Measurements from ENCODE around the gene SBNO1.
"Not testable (repeated sequence)": the region's sequence is repeated elsewhere in the genome, so short reads cannot be mapped to it uniquely, and the experiment has no call there.

Gene SBNO1

GRCh38 chr12:123364532-123365024 lies at the start of gene SBNO1:
TSS of gene SBNO1 (minus strand) at chr12:123364847. CDS start at chr12:123350441, 14,406 bp downstream.
- peaks cover 5% of the 10 kb centered on the region for H3K4me1 ChIP-seq (ENCODE audit: control insufficient read depth, insufficient read depth, low read length)
- peak within 1 kb of the TSS; percentile 90 for H3K4me3 ChIP-seq (ENCODE audit: low read depth, low read length)
- peaks cover 4% of the 10 kb centered on the region for H3K36me3 ChIP-seq (ENCODE audit: control insufficient read depth, insufficient read depth, low read length)
- no peaks in the 10 kb centered on the region for H3K27me3 ChIP-seq (ENCODE audit: control insufficient read depth, insufficient read depth, low read length)
- no peaks in the 10 kb centered on the region for H3K9me3 ChIP-seq (ENCODE audit: control insufficient read depth, insufficient read depth, low read length)
- H3K9ac ChIP-seq (ENCODE audit: low read depth, low read length) = peak within 1 kb of the TSS; percentile 97

- no peaks in the 10 kb centered on the region for H3K4me1 ChIP-seq (ENCODE audit: control insufficient read depth, insufficient read depth, low read length)
- no peak overlapping the region for H3K9ac ChIP-seq (ENCODE audit: low read depth, low read length)
- no peaks in the 10 kb centered on the region for H3K9me3 ChIP-seq (ENCODE audit: control insufficient read depth, insufficient read depth, low read length)
- no peak overlapping the region for H3K4me3 ChIP-seq (ENCODE audit: low read depth, low read length)
- H3K36me3 ChIP-seq (ENCODE audit: control insufficient read depth, insufficient read depth, low read length) = peaks cover 13% of the 10 kb centered on the region
- H3K27me3 ChIP-seq (ENCODE audit: control insufficient read depth, insufficient read depth, low read length) = no peaks in the 10 kb centered on the region
Observed at GRCh38 chr12:123410041-123410412, 45.4 kb upstream of the SBNO1 start.

DNA sequence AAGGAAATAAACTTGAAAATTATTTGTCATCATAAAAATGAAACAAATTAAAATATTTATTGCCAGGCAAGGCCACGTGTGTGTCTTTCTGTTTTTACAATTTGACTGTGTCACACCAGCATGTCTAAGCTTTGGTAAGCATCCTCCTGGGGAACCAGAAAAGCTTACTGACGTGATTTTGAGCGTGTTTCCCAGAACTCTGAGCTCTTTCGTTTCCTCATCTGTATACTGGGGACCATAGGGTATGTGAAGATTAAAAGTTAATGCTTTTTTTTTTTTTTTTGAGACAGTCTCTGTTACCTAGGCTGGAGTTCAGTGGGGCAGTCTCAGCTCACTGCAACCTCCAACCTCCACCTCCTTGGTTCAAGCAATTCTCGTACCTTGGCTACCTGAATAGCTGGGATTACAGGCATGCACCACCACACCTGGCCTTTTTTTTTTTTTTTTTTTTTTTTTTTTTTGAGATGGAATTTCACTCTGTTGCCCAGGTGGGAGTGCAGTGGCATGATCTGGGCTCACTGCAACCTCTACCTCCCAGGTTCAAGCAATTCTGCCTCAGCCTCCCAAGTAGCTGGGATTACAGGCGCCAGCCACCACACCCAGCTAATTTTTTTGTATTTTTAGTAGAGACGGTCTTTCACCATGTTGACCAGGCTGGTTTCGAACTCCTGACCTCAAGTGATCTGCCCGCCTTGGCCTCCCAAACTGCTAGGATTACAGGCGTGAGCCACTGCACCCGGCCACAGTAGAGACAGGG lies 44.8 kb upstream of the SBNO1 start:
- H3K27me3 ChIP-seq (ENCODE audit: control insufficient read depth, insufficient read depth, low read length); H3K9ac ChIP-seq (ENCODE audit: low read depth, low read length); H3K9me3 ChIP-seq (ENCODE audit: control insufficient read depth, insufficient read depth, low read length); H3K4me3 ChIP-seq (ENCODE audit: low read depth, low read length); H3K4me1 ChIP-seq (ENCODE audit: control insufficient read depth, insufficient read depth, low read length): not testable (repeated sequence)
- H3K36me3 ChIP-seq (ENCODE audit: control insufficient read depth, insufficient read depth, low read length) = peaks cover 16% of the 10 kb centered on the region

- H3K27me3 ChIP-seq (ENCODE audit: control insufficient read depth, insufficient read depth, low read length); H3K9ac ChIP-seq (ENCODE audit: low read depth, low read length); H3K9me3 ChIP-seq (ENCODE audit: control insufficient read depth, insufficient read depth, low read length); H3K4me1 ChIP-seq (ENCODE audit: control insufficient read depth, insufficient read depth, low read length); H3K4me3 ChIP-seq (ENCODE audit: low read depth, low read length): not testable (repeated sequence)
- H3K36me3 ChIP-seq (ENCODE audit: control insufficient read depth, insufficient read depth, low read length) = peaks cover 20% of the 10 kb centered on the region
Observed at GRCh38 chr12:123408619-123409018, 44.0 kb upstream of the SBNO1 start.

- H3K9me3 ChIP-seq (ENCODE audit: control insufficient read depth, insufficient read depth, low read length); H3K27me3 ChIP-seq (ENCODE audit: control insufficient read depth, insufficient read depth, low read length); H3K4me3 ChIP-seq (ENCODE audit: low read depth, low read length); H3K9ac ChIP-seq (ENCODE audit: low read depth, low read length); H3K4me1 ChIP-seq (ENCODE audit: control insufficient read depth, insufficient read depth, low read length): not testable (repeated sequence)
- peaks cover 27% of the 10 kb centered on the region for H3K36me3 ChIP-seq (ENCODE audit: control insufficient read depth, insufficient read depth, low read length)
Observed at GRCh38 chr12:123407934-123408333, 43.3 kb upstream of the SBNO1 start.

DNA sequence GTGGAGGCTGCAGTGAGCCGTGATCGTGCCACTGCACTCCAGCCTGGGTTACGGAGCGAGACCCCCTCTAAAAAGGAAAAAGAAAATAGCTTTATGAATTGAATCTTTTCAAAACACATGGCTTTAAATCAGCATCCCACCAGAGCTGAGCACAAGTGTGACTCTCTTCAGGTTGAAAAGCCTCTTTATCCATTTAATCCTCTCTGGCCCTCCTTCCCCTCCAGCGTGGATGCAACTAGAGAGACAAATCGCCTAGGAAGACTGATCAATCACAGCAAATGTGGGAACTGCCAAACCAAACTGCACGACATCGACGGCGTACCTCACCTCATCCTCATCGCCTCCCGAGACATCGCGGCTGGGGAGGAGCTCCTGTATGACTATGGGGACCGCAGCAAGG lies 42.6 kb upstream of the SBNO1 start:
- not testable (repeated sequence) for H3K27me3 ChIP-seq (ENCODE audit: control insufficient read depth, insufficient read depth, low read length); H3K9ac ChIP-seq (ENCODE audit: low read depth, low read length); H3K9me3 ChIP-seq (ENCODE audit: control insufficient read depth, insufficient read depth, low read length); H3K4me1 ChIP-seq (ENCODE audit: control insufficient read depth, insufficient read depth, low read length); H3K4me3 ChIP-seq (ENCODE audit: low read depth, low read length)
- peaks cover 27% of the 10 kb centered on the region for H3K36me3 ChIP-seq (ENCODE audit: control insufficient read depth, insufficient read depth, low read length)

DNA sequence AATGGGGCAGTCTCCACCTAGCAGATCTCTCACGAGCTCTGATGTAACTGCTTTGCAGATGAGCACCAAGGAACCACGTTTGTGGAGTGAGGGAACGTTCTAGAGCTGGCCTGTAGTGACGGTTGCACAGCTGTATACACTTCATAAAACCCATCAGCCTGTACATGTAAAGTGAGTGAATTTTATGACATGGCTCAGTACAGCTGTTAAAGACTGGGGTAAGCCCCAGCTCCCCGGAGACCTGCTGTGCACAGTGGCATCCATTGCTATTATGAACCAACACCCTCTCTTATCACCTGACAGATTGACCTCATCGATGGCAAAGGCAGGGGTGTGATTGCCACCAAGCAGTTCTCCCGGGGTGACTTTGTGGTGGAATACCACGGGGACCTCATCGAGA lies 39.9 kb upstream of the SBNO1 start:
- Histone ChIP-seq H3K36me3 (ENCODE audit: control insufficient read depth, insufficient read depth, low read length) (peaks cover 27% of the 10 kb centered on the region), H3K4me3 (ENCODE audit: low read depth, low read length) (no peak overlapping the region), H3K4me1 (ENCODE audit: control insufficient read depth, insufficient read depth, low read length) (peaks cover 8% of the 10 kb centered on the region), H3K9ac (ENCODE audit: low read depth, low read length) (no peak overlapping the region), H3K27me3 (ENCODE audit: control insufficient read depth, insufficient read depth, low read length) (no peaks in the 10 kb centered on the region), H3K9me3 (ENCODE audit: control insufficient read depth, insufficient read depth, low read length) (no peaks in the 10 kb centered on the region)

GRCh38 chr12:123401753-123402683 lies 37.4 kb upstream of the SBNO1 start:
- H3K4me1 ChIP-seq (ENCODE audit: control insufficient read depth, insufficient read depth, low read length) = peaks cover 8% of the 10 kb centered on the region
- no peaks in the 10 kb centered on the region for H3K27me3 ChIP-seq (ENCODE audit: control insufficient read depth, insufficient read depth, low read length)
- no peak overlapping the region for H3K4me3 ChIP-seq (ENCODE audit: low read depth, low read length)
- no peak overlapping the region for H3K9ac ChIP-seq (ENCODE audit: low read depth, low read length)
- H3K9me3 ChIP-seq (ENCODE audit: control insufficient read depth, insufficient read depth, low read length) = no peaks in the 10 kb centered on the region
- H3K36me3 ChIP-seq (ENCODE audit: control insufficient read depth, insufficient read depth, low read length) = peaks cover 32% of the 10 kb centered on the region

GRCh38 chr12:123399255-123399617 lies 34.6 kb upstream of the SBNO1 start:
- H3K4me1 ChIP-seq (ENCODE audit: control insufficient read depth, insufficient read depth, low read length) = peaks cover 8% of the 10 kb centered on the region
- H3K36me3 ChIP-seq (ENCODE audit: control insufficient read depth, insufficient read depth, low read length) = peaks cover 31% of the 10 kb centered on the region
- H3K9me3 ChIP-seq (ENCODE audit: control insufficient read depth, insufficient read depth, low read length) = no peaks in the 10 kb centered on the region
- H3K9ac ChIP-seq (ENCODE audit: low read depth, low read length) = no peak overlapping the region
- H3K27me3 ChIP-seq (ENCODE audit: control insufficient read depth, insufficient read depth, low read length) = no peaks in the 10 kb centered on the region
- H3K4me3 ChIP-seq (ENCODE audit: low read depth, low read length) = no peak overlapping the region

- Histone ChIP-seq H3K9me3 (ENCODE audit: control insufficient read depth, insufficient read depth, low read length) (no peaks in the 10 kb centered on the region), H3K4me1 (ENCODE audit: control insufficient read depth, insufficient read depth, low read length) (peaks cover 8% of the 10 kb centered on the region), H3K9ac (ENCODE audit: low read depth, low read length) (no peak overlapping the region), H3K4me3 (ENCODE audit: low read depth, low read length) (no peak overlapping the region), H3K36me3 (ENCODE audit: control insufficient read depth, insufficient read depth, low read length) (peaks cover 30% of the 10 kb centered on the region), H3K27me3 (ENCODE audit: control insufficient read depth, insufficient read depth, low read length) (no peaks in the 10 kb centered on the region)
Observed at GRCh38 chr12:123398550-123399254, 34.1 kb upstream of the SBNO1 start.

- Histone ChIP-seq H3K9ac (ENCODE audit: low read depth, low read length) (no peak overlapping the region), H3K9me3 (ENCODE audit: control insufficient read depth, insufficient read depth, low read length) (no peaks in the 10 kb centered on the region), H3K4me1 (ENCODE audit: control insufficient read depth, insufficient read depth, low read length) (peaks cover 8% of the 10 kb centered on the region), H3K27me3 (ENCODE audit: control insufficient read depth, insufficient read depth, low read length) (no peaks in the 10 kb centered on the region), H3K36me3 (ENCODE audit: control insufficient read depth, insufficient read depth, low read length) (peaks cover 25% of the 10 kb centered on the region), H3K4me3 (ENCODE audit: low read depth, low read length) (no peak overlapping the region)
Observed at GRCh38 chr12:123398177-123398549, 33.5 kb upstream of the SBNO1 start.
